OCI-LY1 (cell line): ENCODE measurements around the gene ZNF777.

Experiments
- H2AFZ ChIP-seq: fragments of 200-600 bp; sonication (generic), shearing (Covaris generic); 2 replicates; pipeline ENCODE4 v1.6.0; 2014; ENCODE audit warnings: antibody characterized with exemption, mild to moderate bottlenecking, low read length
- H3F3A ChIP-seq: fragments of 200-600 bp; sonication (generic), shearing (Covaris generic); 2 replicates; pipeline ENCODE4 v1.6.0; 2014; ENCODE audit warnings: mild to moderate bottlenecking, antibody characterized with exemption, low read length, moderate library complexity; ENCODE audit not compliant: insufficient read depth
- H3K27ac ChIP-seq: fragments of 200-600 bp; sonication (generic); 2 replicates; pipeline ENCODE4 v1.5.1; 2014; ENCODE audit warnings: low read length, mixed run types, mild to moderate bottlenecking, low read depth; ENCODE audit not compliant: poor library complexity, severe bottlenecking
- H3K27me3 ChIP-seq: fragments of 200-600 bp; sonication (generic); 2 replicates; pipeline ENCODE4 v1.6.0; 2014; ENCODE audit warnings: antibody characterized with exemption, mild to moderate bottlenecking, low read length, moderate library complexity; ENCODE audit not compliant: insufficient read depth
- H3K36me3 ChIP-seq: fragments of 200-600 bp; sonication (generic); 2 replicates; pipeline ENCODE4 v1.6.1; 2014; ENCODE audit warnings: mild to moderate bottlenecking, antibody characterized with exemption, low read length, moderate library complexity, mixed read lengths; ENCODE audit not compliant: insufficient read depth
- H3K4me1 ChIP-seq: fragments of 200-600 bp; sonication (generic); 2 replicates; pipeline ENCODE4 v1.5.1; 2014; ENCODE audit warnings: mild to moderate bottlenecking, low read length, moderate library complexity; ENCODE audit not compliant: insufficient read depth, severe bottlenecking
- H3K4me2 ChIP-seq: fragments of 200-600 bp; sonication (generic), shearing (Covaris generic); 2 replicates; pipeline ENCODE4 v1.6.1; 2014; ENCODE audit warnings: low read length
- H3K4me3 ChIP-seq: fragments of 200-600 bp; sonication (generic); 2 replicates; pipeline ENCODE4 v1.5.1; 2014; ENCODE audit warnings: low read length, low read depth, mild to moderate bottlenecking, mixed read lengths; ENCODE audit not compliant: poor library complexity, severe bottlenecking
- H3K79me2 ChIP-seq: fragments of 200-600 bp; shearing (Covaris generic); 2 replicates; pipeline ENCODE4 v1.6.1; 2016; ENCODE audit warnings: mixed run types, low read length, mixed read lengths; ENCODE audit not compliant: insufficient read depth
- H3K9ac ChIP-seq: fragments of 200-600 bp; sonication (generic), shearing (Covaris generic); 2 replicates; pipeline ENCODE4 v1.6.1; 2014; ENCODE audit warnings: mild to moderate bottlenecking, low read length, mixed read lengths
- H3K9me2 ChIP-seq: fragments of 200-600 bp; sonication (generic), shearing (Covaris generic); 2 replicates; pipeline ENCODE4 v1.6.1; 2014; ENCODE audit warnings: low read depth, mild to moderate bottlenecking, low read length, mixed read lengths
- H3K9me3 ChIP-seq: fragments of 200-600 bp; shearing (Covaris generic); 2 replicates; pipeline ENCODE4 v1.6.1; 2014; ENCODE audit warnings: low read length, mixed read lengths
- H4K20me1 ChIP-seq: fragments of 200-600 bp; sonication (generic), shearing (Covaris generic); 2 replicates; pipeline ENCODE4 v1.6.0; 2016; ENCODE audit warnings: mild to moderate bottlenecking, low read length; ENCODE audit not compliant: insufficient read depth
- EZH2 ChIP-seq: fragments of 200-600 bp; sonication (generic), shearing (Covaris generic); IDR thresholded peaks from 2 replicates; pipeline ENCODE4 v1.8.0; 2017; ENCODE audit warnings: borderline replicate concordance, mixed run types, mild to moderate bottlenecking, antibody characterized with exemption, low read length, moderate library complexity, mixed read lengths
- TF ChIP-seq, protein P1 (sequence below): fragments of 200-600 bp; sonication (generic), shearing (Covaris generic); IDR thresholded peaks from 2 replicates; pipeline ENCODE4 v1.5.1; 2017; ENCODE audit warnings: mild to moderate bottlenecking, antibody characterized with exemption, low read length, moderate library complexity, mixed read lengths

ZNF777 gene

DNA sequence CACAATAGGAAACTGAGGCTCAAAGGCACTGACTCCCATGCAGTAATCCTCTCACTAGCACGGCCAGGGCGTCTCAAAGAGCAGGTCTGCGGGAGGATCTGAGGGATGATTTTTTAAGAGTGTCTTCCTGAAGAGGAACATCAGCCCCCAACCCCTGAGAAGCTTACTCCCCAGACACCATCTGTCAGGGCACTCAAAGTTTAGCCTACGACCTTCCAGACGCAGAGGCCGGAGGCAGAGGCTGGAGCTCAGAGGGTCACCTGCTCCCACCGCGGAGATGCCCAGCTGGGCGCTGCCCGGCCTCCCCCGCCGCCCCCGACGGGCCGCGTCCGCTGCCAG lies 1.7 kb downstream of the ZNF777 start:
- peaks cover 4% of the 10 kb centered on the region; the same call in 1 of the 2 replicates for H3F3A ChIP-seq
- H3K79me2 ChIP-seq, result no peaks in the 10 kb centered on the region
- H3K4me3 ChIP-seq, result peak overlapping the region; percentile 60
- H4K20me1 ChIP-seq, result no peaks in the 10 kb centered on the region
- TF ChIP-seq EZH2, result no peak
- TF ChIP-seq, protein P1, sequence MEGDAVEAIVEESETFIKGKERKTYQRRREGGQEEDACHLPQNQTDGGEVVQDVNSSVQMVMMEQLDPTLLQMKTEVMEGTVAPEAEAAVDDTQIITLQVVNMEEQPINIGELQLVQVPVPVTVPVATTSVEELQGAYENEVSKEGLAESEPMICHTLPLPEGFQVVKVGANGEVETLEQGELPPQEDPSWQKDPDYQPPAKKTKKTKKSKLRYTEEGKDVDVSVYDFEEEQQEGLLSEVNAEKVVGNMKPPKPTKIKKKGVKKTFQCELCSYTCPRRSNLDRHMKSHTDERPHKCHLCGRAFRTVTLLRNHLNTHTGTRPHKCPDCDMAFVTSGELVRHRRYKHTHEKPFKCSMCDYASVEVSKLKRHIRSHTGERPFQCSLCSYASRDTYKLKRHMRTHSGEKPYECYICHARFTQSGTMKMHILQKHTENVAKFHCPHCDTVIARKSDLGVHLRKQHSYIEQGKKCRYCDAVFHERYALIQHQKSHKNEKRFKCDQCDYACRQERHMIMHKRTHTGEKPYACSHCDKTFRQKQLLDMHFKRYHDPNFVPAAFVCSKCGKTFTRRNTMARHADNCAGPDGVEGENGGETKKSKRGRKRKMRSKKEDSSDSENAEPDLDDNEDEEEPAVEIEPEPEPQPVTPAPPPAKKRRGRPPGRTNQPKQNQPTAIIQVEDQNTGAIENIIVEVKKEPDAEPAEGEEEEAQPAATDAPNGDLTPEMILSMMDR, result no peak
- no peaks in the 10 kb centered on the region for H3K9me2 ChIP-seq
- H3K4me2 ChIP-seq, result peak overlapping the region; percentile 64
- no peaks in the 10 kb centered on the region for H3K9me3 ChIP-seq
- peaks cover 12% of the 10 kb centered on the region for H3K4me1 ChIP-seq
- peaks cover 12% of the 10 kb centered on the region; the same call in 1 of the 2 replicates for H3K36me3 ChIP-seq
- no peaks in the 10 kb centered on the region; the same call in 1 of the 2 replicates for H3K27me3 ChIP-seq
- H2AFZ ChIP-seq, result no peak overlapping the region
- peak overlapping the region; percentile 35; the same call in 1 of the 2 replicates for H3K9ac ChIP-seq
- H3K27ac ChIP-seq, result no peak overlapping the region

DNA sequence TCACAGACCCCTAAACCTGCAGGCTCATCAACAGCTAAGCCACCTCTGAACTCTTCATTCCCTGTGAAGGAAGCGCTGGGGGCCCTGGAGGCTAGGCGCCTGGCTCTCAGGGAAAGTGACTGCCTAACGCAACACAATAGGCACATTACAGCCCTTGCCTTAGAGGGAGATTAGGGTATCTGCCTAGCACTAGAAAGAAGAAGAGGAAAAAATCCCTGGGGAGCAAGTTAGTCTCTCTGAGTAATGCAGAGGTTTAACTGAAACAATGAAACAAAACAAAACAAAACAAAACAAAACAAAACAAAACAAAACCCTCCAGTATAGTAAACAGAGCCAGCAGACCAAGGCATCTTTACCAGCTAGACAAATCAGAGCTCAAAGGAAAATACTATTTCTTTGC lies 2.6 kb downstream of the ZNF777 start:
- H2AFZ ChIP-seq, result no peak overlapping the region
- H3K79me2 ChIP-seq, result no peaks in the 10 kb centered on the region
- no peak overlapping the region for H3K9ac ChIP-seq
- TF ChIP-seq EZH2, result no peak
- TF ChIP-seq, protein P1, result no peak
- peaks cover 12% of the 10 kb centered on the region; the same call in 1 of the 2 replicates for H3K36me3 ChIP-seq
- H3K4me2 ChIP-seq, result no peak overlapping the region
- no peaks in the 10 kb centered on the region for H3K9me3 ChIP-seq
- H4K20me1 ChIP-seq, result no peaks in the 10 kb centered on the region
- no peak overlapping the region for H3K4me3 ChIP-seq
- H3K27ac ChIP-seq, result no peak overlapping the region
- peaks cover 12% of the 10 kb centered on the region for H3K4me1 ChIP-seq
- peaks cover 4% of the 10 kb centered on the region; the same call in 1 of the 2 replicates for H3F3A ChIP-seq
- no peaks in the 10 kb centered on the region for H3K9me2 ChIP-seq
- no peaks in the 10 kb centered on the region; the same call in 1 of the 2 replicates for H3K27me3 ChIP-seq

DNA sequence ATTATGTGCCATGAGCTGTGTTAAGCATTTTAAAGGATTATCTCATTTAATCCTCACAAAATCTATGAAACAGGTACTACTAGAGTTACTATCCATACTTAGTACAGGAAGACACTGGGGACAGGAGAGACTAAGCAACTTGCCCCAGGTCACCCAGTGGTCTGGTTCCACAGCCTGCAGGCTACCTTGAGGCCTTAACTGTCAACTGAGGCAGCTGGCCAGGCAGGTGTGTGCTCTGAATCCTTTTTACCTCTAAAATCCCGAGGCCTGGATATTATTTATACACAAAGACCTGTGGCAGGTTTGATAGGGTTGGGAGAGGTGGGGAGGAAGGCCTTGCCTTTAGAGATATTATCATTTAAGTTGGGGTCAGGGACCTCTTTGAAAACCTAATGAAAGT lies 3.1 kb downstream of the ZNF777 start:
- H3K27ac ChIP-seq, result no peak overlapping the region
- H2AFZ ChIP-seq, result no peak overlapping the region
- no peaks in the 10 kb centered on the region; the same call in 1 of the 2 replicates for H3K27me3 ChIP-seq
- no peak overlapping the region for H3K9ac ChIP-seq
- TF ChIP-seq EZH2, result no peak
- TF ChIP-seq, protein P1, result no peak
- no peaks in the 10 kb centered on the region for H3K9me2 ChIP-seq
- H3K4me3 ChIP-seq, result no peak overlapping the region
- peaks cover 12% of the 10 kb centered on the region; the same call in 1 of the 2 replicates for H3K36me3 ChIP-seq
- H3K79me2 ChIP-seq, result no peaks in the 10 kb centered on the region
- no peak overlapping the region for H3K4me2 ChIP-seq
- no peaks in the 10 kb centered on the region for H3K9me3 ChIP-seq
- H3K4me1 ChIP-seq, result peaks cover 12% of the 10 kb centered on the region
- no peaks in the 10 kb centered on the region for H4K20me1 ChIP-seq
- peaks cover 4% of the 10 kb centered on the region; the same call in 1 of the 2 replicates for H3F3A ChIP-seq
